NK-92 (cell line): ENCODE results near the gene BANP.
"Not testable (repeated sequence)": the region's sequence is repeated elsewhere in the genome, so short reads cannot be mapped to it uniquely, and the experiment has no call there.

Experiments used
- DNase-seq: peaks from one replicate; lab custom pipeline; 2025; ENCODE audit not compliant: unreplicated experiment; lab: John Stamatoyannopoulos, UW

BANP gene

GRCh38 chr16:88013766-88014251 is 62.6 kb downstream of the BANP start:
- no peak for DNase-seq

DNA sequence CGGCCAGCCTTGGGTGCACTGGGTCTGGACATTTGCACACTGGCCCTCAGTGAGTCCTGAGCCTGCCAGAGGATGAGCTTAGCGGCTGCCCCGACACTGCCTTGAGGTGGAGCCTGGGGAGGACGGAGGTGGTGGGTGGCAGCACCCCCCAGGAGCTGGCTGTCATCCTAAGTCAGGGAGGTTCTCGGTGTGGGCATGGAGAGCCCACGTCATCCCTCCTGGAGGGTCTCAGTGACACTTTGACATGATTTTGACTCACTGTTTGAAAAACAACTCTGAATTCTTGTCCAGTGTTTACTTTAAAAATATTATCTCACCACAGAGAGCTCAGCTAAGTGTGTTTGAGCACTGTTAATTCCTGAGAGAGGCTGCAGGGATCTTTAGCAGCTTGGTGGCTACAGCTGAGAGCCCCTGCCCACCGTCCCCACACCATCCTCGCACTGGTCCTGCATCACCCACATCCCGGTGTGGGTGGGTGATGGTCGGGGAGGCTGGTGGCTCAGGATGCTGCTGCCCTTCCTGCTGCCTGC is 63.1 kb downstream of the BANP start:
- no peak for DNase-seq

GRCh38 chr16:88014954-88015805 is 63.9 kb downstream of the BANP start:
- DNase-seq, result no peak

GRCh38 chr16:88015806-88016140 is 64.5 kb downstream of the BANP start:
- no peak for DNase-seq

DNA sequence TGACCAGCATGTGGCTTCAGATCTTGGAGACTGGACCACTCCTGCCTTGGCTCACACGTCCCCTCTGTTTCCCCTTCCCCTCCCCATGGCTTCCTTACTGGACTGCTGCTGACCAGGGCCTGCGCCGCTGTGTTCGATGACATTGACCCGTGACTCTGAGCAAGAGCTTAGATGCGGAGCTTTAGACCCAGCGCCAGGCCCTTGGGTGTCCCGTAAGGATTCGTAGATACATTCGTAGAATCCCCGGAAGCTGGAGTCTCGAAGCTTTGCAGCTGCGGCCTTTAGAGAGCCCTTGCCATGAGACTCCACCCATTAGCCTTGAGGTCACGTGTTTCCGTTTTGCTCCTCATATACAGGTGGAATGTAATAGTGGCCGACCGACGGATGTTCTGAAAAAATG is 65.2 kb downstream of the BANP start:
- not testable (repeated sequence) for DNase-seq

GRCh38 chr16:88016964-88017363 is 65.7 kb downstream of the BANP start:
- no peak for DNase-seq

- no peak for DNase-seq
Observed at GRCh38 chr16:88017587-88018101, 66.4 kb downstream of the BANP start.

DNA sequence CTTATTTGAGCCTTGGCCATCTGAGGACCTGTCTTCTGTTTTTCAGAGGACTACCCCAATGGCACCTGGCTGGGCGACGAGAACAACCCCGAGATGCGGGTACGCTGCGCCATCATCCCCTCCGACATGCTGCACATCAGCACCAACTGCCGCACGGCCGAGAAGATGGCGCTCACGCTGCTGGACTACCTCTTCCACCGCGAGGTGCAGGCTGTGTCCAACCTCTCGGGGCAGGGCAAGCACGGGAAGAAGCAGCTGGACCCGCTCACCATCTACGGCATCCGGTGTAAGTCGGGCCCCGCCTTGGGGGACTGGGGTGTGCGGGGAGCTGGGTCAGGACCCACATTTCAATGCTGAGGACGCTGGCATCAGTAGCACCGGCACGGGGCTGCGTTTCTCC is 67.1 kb downstream of the BANP start:
- DNase-seq, result not testable (repeated sequence)

- DNase-seq, result not testable (repeated sequence)
Observed at GRCh38 chr16:88019041-88019820, 68.0 kb downstream of the BANP start.

- DNase-seq, result no peak
Observed at GRCh38 chr16:88019821-88020515, 68.7 kb downstream of the BANP start.

DNA sequence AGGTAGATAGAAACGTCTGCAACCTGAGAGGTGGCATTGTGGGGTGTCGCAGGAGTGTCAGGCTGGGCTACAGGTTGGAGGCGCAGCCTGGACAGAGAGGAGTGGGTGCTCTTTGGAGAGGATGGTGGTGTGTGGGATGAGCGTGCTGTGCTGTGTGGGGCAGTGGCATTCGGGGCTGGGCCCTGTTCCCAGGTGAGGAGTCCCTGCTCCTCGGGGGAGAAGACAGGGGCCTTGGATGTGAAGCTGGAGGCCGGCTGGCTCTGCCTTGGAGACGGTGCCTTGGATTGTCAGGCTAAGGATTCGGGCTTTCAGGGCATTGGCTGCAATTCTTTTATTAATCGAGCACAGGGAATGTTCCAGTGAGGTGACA is 69.3 kb downstream of the BANP start:
- DNase-seq, result no peak

GRCh38 chr16:88021041-88021970 is 70.1 kb downstream of the BANP start:
- not testable (repeated sequence) for DNase-seq

- no peak for DNase-seq
Observed at GRCh38 chr16:88022076-88023042, 71.1 kb downstream of the BANP start.

- no peak for DNase-seq
Observed at GRCh38 chr16:88023366-88023765, 72.1 kb downstream of the BANP start.

GRCh38 chr16:88023786-88024185 is 72.6 kb downstream of the BANP start:
- DNase-seq, result no peak

DNA sequence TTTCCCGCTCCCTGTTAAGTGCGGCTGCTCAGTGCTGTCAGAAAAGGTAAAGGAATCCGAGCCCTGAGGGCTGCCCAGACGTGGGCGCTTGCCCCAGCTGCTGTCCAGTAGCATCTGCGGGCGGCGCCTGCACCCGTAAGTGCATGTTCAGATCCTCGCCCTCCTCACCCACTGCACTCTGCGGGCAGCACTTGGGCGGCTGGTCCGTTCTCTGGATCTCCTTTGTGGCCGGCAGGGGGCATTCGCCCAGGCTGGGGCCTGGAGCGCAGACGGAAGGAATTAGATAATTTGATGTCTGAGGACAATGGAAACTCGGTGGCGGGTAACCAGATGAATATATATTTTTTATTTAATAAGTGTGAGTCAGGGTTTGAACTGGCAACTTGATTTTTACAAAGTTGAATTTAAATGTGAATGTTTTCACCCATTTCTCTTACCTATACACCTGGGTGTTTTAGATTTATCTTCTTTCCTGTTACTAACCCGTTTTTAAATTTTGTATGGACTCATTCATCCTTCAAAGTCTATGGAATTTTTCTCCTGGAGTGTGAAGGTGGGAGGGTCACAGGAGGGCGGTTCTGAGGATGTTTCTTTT is 73.4 kb downstream of the BANP start:
- not testable (repeated sequence) for DNase-seq

- not testable (repeated sequence) for DNase-seq
Observed at GRCh38 chr16:88025086-88025492, 73.9 kb downstream of the BANP start.

GRCh38 chr16:88025828-88026555 is 74.8 kb downstream of the BANP start:
- DNase-seq, result not testable (repeated sequence)
